Ishikawa (cell line): Measurements from ENCODE around the gene PCDH9.

Experiments
- CREB1 ChIP-seq: IDR thresholded peaks from 2 replicates; pipeline ENCODE4 v1.6.1; 2012; ENCODE audit warnings: low read depth
- EGR1 ChIP-seq: IDR thresholded peaks from 2 replicates; pipeline ENCODE4 v1.6.1; 2012
- EP300 ChIP-seq: IDR thresholded peaks from 2 replicates; pipeline ENCODE4 v1.6.1; 2012; ENCODE audit warnings: borderline replicate concordance
- FOXM1 ChIP-seq: IDR thresholded peaks from 2 replicates; pipeline ENCODE4 v1.6.1; 2012; ENCODE audit warnings: low read depth, borderline replicate concordance
- MAX ChIP-seq: IDR thresholded peaks from 2 replicates; pipeline ENCODE4 v1.6.1; 2012
- NFIC ChIP-seq: IDR thresholded peaks from 2 replicates; pipeline ENCODE4 v1.6.1; 2012
- RAD21 ChIP-seq: IDR thresholded peaks from 2 replicates; pipeline ENCODE4 v1.6.1; 2012; ENCODE audit warnings: low read depth
- REST ChIP-seq: IDR thresholded peaks from 2 replicates; pipeline ENCODE4 v1.6.1; 2012; ENCODE audit warnings: low read depth, mild to moderate bottlenecking
- TAF1 ChIP-seq: IDR thresholded peaks from 2 replicates; pipeline ENCODE4 v1.6.1; 2012; ENCODE audit warnings: low read depth, mild to moderate bottlenecking
- TEAD4 ChIP-seq: IDR thresholded peaks from 2 replicates; pipeline ENCODE4 v1.6.1; 2012
- USF1 ChIP-seq: IDR thresholded peaks from 2 replicates; pipeline ENCODE4 v1.6.1; 2012
- YY1 ChIP-seq: IDR thresholded peaks from 2 replicates; pipeline ENCODE4 v1.6.1; 2012; ENCODE audit warnings: low read depth
- ZBTB7A ChIP-seq: IDR thresholded peaks from 2 replicates; pipeline ENCODE4 v1.6.1; 2012; ENCODE audit warnings: low read depth

GRCh38 chr13:66563076-66563475, 667.1 kb downstream of the PCDH9 start:
- TF ChIP-seq CREB1 (no peak), REST (no peak), EP300 (no peak), TEAD4 (no peak), YY1 (no peak), EGR1 (no peak), USF1 (no peak), FOXM1 (no peak), TAF1 (no peak), RAD21 (no peak), ZBTB7A (no peak), MAX (no peak), NFIC (no peak)
